ENCODE results near the gene PCGF2. TPM values are rescaled to one million over a fixed set of nuclear protein-coding genes. Genes with fewer than 3 reads are reported as not detected.

Gene PCGF2
- total and polyA plus RNA-seq, 10 of the 15 experiments (the other 5 are each of a cell fraction or from before 2014, with no cell fraction given), result 2.7 to 35.6 (median 7.2) TPM

GRCh38 chr17:38685491-38685890, 62.6 kb downstream of the PCGF2 start:
- H3K27ac ChIP-seq (ENCODE audit: control insufficient read depth, insufficient read depth), result no peak overlapping the region
- ATAC-seq (no peak), DNase-seq (ENCODE audit: low read depth, low spot score) (no peak), FAIRE-seq (no peak)
- no peak overlapping the region for H3K4me2 ChIP-seq (ENCODE audit: control insufficient read depth, insufficient read depth)
- H3K36me3 ChIP-seq (ENCODE audit: control insufficient read depth in 2 of 2, insufficient read depth in 2 of 2, low read length in 1 of 2), result no peaks in the 10 kb centered on the region
- no peaks in the 10 kb centered on the region for H3K27me3 ChIP-seq (replicated peaks in 1 of 2; ENCODE audit: control insufficient read depth in 2 of 2, insufficient read depth in 2 of 2, low read length in 1 of 2)
- H3K9me3 ChIP-seq (replicated peaks; ENCODE audit: control insufficient read depth, insufficient read depth, low read length), result no peaks in the 10 kb centered on the region
- no peak overlapping the region for H3K9ac ChIP-seq (ENCODE audit: control insufficient read depth, insufficient read depth, low read length)
- in situ Hi-C loops (cut with MboI), result no loop called here
- H3K4me3 ChIP-seq, result no peak overlapping the region
- no peaks in the 10 kb centered on the region for H3K79me2 ChIP-seq (ENCODE audit: control insufficient read depth, insufficient read depth, low read length)
- no TSS peak for BruUV-seq (replicated peaks)
- no peaks in the 10 kb centered on the region for H3K4me1 ChIP-seq (ENCODE audit: control insufficient read depth, insufficient read depth, low read length)
- intact Hi-C loops (cut with micrococcal nuclease; ENCODE audit: unreplicated experiment), result no loop called here
- WGBS (ENCODE audit: insufficient coverage, insufficient replicate concordance, low lambda C conversion rate, missing lambda C conversion rate), result 66% methylated on average over 12 of the region's 12 CpGs
- H2AFZ ChIP-seq (ENCODE audit: control insufficient read depth, low read depth, low read length), result no peak overlapping the region
- ChIA-PET POLR2A (no interaction called here), SMC1A (ENCODE audit: uncharacterized antibody, unreplicated experiment) (no interaction called here), CTCF (interaction anchor here (0.6 to 2.0 kb wide), 6 partner anchors 10 to 168 kb away, joined by 3 to 7 read pairs (median 3); no protein-coding TSS in a partner anchor), RAD21 (ENCODE audit: unreplicated experiment) (interaction anchor here (0.9 kb wide), 1 partner anchor 9 kb away, joined by 3 read pairs; no protein-coding TSS in a partner anchor)
- TF ChIP-seq NBN (IDR thresholded peaks at IDR 0.05) (no peak), TARDBP (IDR thresholded peaks at IDR 0.05; ENCODE audit: borderline replicate concordance) (no peak), NFIC (IDR thresholded peaks at IDR 0.05; ENCODE audit: low read depth, low read length) (no peak), RBBP5 (conservative IDR thresholded peaks at IDR 0.05) (no peak), EP300 (IDR thresholded peaks at IDR 0.05; ENCODE audit: borderline replicate concordance in 1 of 2, control insufficient read depth in 1 of 2, low read depth in 2 of 2, low read length in 2 of 2) (no peak), E2F8 (IDR thresholded peaks at IDR 0.05; ENCODE audit: low read depth, partially characterized antibody) (no peak), SREBF1 (IDR thresholded peaks at IDR 0.05; ENCODE audit: low read length) (no peak), SIN3A (IDR thresholded peaks at IDR 0.05; ENCODE audit: low read depth, low read length) (no peak), RELB (IDR thresholded peaks at IDR 0.05; ENCODE audit: low read depth) (no peak), IRF5 (IDR thresholded peaks at IDR 0.05; ENCODE audit: borderline replicate concordance) (no peak), RELA (IDR thresholded peaks at IDR 0.05; ENCODE audit: borderline replicate concordance, partially characterized antibody) (no peak), FOXM1 (IDR thresholded peaks at IDR 0.05; ENCODE audit: low read depth, low read length) (no peak), TCF12 (IDR thresholded peaks at IDR 0.05; ENCODE audit: low read depth, low read length) (no peak), PAX5 (IDR thresholded peaks at IDR 0.05; ENCODE audit: borderline replicate concordance, low read depth, low read length) (no peak), BMI1 (IDR thresholded peaks at IDR 0.05; ENCODE audit: borderline replicate concordance) (no peak), SUZ12 (IDR thresholded peaks at IDR 0.05; ENCODE audit: unreplicated experiment) (no peak), SMARCA5 (IDR thresholded peaks at IDR 0.05) (no peak), SKIL (IDR thresholded peaks at IDR 0.05; ENCODE audit: low read depth, poor library complexity, severe bottlenecking) (no peak)
- H4K20me1 ChIP-seq (ENCODE audit: control insufficient read depth, insufficient read depth), result no peaks in the 10 kb centered on the region

All from GM12878 (cell line).